HG03095 (cell line): Measurements from ENCODE around the gene ZYG11B.
"Not testable (repeated sequence)": the region's sequence is repeated elsewhere in the genome, so short reads cannot be mapped to it uniquely, and the experiment has no call there.

Source experiments
- ATAC-seq: cut with Tn5 transposase; IDR thresholded peaks from one replicate; pipeline ENCODE4 v1.9.1; 2021; ENCODE audit warnings: moderate library complexity; ENCODE audit not compliant: unreplicated experiment

The ZYG11B gene

GRCh38 chr1:52706941-52707926, 19.0 kb upstream of the ZYG11B start:
- ATAC-seq, result no peak

GRCh38 chr1:52707927-52708655, 18.2 kb upstream of the ZYG11B start:
- ATAC-seq, result no peak

- no peak for ATAC-seq
Observed at GRCh38 chr1:52709016-52709415, 17.2 kb upstream of the ZYG11B start.

- ATAC-seq, result no peak
Observed at GRCh38 chr1:52713590-52713989, 12.7 kb upstream of the ZYG11B start.

GRCh38 chr1:52715296-52715695, 11.0 kb upstream of the ZYG11B start:
- not testable (repeated sequence) for ATAC-seq

GRCh38 chr1:52723260-52723659, 3.0 kb upstream of the ZYG11B start:
- no peak for ATAC-seq

GRCh38 chr1:52725903-52726264, 369 bp upstream of the ZYG11B start:
- ATAC-seq, result no peak

- no peak for ATAC-seq
Observed at GRCh38 chr1:52727114-52727586, 897 bp downstream of the ZYG11B start.

- no peak for ATAC-seq
Observed at GRCh38 chr1:52727956-52728656, 1.9 kb downstream of the ZYG11B start.

GRCh38 chr1:52733368-52733767, 7.1 kb downstream of the ZYG11B start:
- no peak for ATAC-seq

GRCh38 chr1:52735371-52735770, 9.1 kb downstream of the ZYG11B start:
- not testable (repeated sequence) for ATAC-seq

GRCh38 chr1:52738148-52738547, 11.9 kb downstream of the ZYG11B start:
- ATAC-seq, result no peak

- ATAC-seq, result no peak
Observed at GRCh38 chr1:52738893-52739292, 12.6 kb downstream of the ZYG11B start.

GRCh38 chr1:52739699-52740467, 13.6 kb downstream of the ZYG11B start:
- no peak for ATAC-seq

GRCh38 chr1:52741259-52741658, 15.0 kb downstream of the ZYG11B start:
- ATAC-seq, result no peak

- no peak for ATAC-seq
Observed at GRCh38 chr1:52746189-52746588, 19.9 kb downstream of the ZYG11B start.

- ATAC-seq, result no peak
Observed at GRCh38 chr1:52747450-52747849, 21.2 kb downstream of the ZYG11B start.

- ATAC-seq, result no peak
Observed at GRCh38 chr1:52748119-52748518, 21.9 kb downstream of the ZYG11B start.

GRCh38 chr1:52749496-52749895, 23.2 kb downstream of the ZYG11B start:
- ATAC-seq, result not testable (repeated sequence)

GRCh38 chr1:52750139-52750538, 23.9 kb downstream of the ZYG11B start:
- ATAC-seq, result not testable (repeated sequence)
